ENCODE results near the gene PLEKHA8. TPM values are rescaled to one million over a fixed set of nuclear protein-coding genes. Genes with fewer than 3 reads are reported as not detected.
A peak's percentile ranks its signal among the peaks of the same experiment; 100 is the strongest.

PLEKHA8 gene
- total RNA-seq, 1 donor: 13.8 TPM

DNA sequence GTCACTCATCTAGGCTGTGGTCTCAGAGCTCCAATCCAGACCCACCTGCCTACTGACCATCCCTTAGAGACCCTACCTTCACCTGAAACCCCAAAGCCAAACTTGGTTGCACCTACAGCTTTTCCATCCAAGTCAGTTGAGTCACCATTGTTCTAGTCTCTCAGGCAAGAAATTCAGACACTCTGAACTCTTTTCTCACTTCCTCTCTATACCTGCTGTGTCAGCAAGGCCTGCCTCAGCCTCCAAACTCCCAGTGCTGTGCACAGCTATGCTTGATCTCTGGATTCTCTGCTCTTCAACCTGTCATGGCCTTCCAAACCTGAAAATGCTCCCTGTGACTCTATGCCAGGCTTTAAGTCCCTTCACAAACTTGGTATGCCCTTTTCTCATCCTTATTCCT is 59.2 kb downstream of the PLEKHA8 start:
- Histone ChIP-seq H4K20me1 (ENCODE audit: insufficient read depth, low read length) (no peaks in the 10 kb centered on the region), H2AFZ (ENCODE audit: low read length) (no peak overlapping the region), H3K9me3 (ENCODE audit: low read depth, low read length) (no peaks in the 10 kb centered on the region), H3K4me2 (ENCODE audit: insufficient read depth, low read length) (no peak overlapping the region), H3K27ac (ENCODE audit: low read depth, low read length) (no peak overlapping the region), H3K27me3 (ENCODE audit: insufficient read depth, low read length) (no peaks in the 10 kb centered on the region), H3K36me3 (ENCODE audit: insufficient read depth, low read length) (no peaks in the 10 kb centered on the region), H3K4me1 (ENCODE audit: insufficient read depth, low read length) (peaks cover 14% of the 10 kb centered on the region), H3K4me3 (ENCODE audit: insufficient read depth, low read length) (no peak overlapping the region), H3K79me2 (ENCODE audit: insufficient read depth, low read length) (no peaks in the 10 kb centered on the region)
- no peak for DNase-seq (ENCODE audit: insufficient read length, low spot score, missing footprints)
- TF ChIP-seq CTCF (IDR thresholded peaks at IDR 0.05; ENCODE audit: extremely low read depth, low read depth, low read length): no peak

DNA sequence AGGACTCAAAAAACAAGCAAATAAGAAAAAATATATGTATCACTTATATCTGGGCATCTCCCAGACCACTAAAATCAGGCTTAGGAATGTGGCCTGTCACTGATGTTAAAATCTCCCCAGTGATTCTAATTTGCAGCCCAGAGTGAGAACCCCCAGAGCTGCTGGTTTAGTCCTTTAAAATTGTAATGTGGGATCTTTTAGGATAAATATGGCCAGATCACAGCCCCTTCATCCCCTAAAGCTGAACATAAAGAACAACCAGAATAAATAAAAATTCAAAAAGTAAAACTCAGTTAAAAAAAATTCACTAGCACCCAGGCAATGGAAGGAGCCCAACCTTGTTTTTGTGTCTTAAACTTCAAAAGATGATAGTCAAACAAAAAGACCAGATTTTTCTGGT is 60.1 kb downstream of the PLEKHA8 start:
- Histone ChIP-seq H3K36me3 (ENCODE audit: insufficient read depth, low read length) (no peaks in the 10 kb centered on the region), H3K27ac (ENCODE audit: low read depth, low read length) (no peak overlapping the region), H2AFZ (ENCODE audit: low read length) (no peak overlapping the region), H3K4me1 (ENCODE audit: insufficient read depth, low read length) (peaks cover 21% of the 10 kb centered on the region), H3K4me2 (ENCODE audit: insufficient read depth, low read length) (no peak overlapping the region), H3K79me2 (ENCODE audit: insufficient read depth, low read length) (no peaks in the 10 kb centered on the region), H3K4me3 (ENCODE audit: insufficient read depth, low read length) (no peak overlapping the region), H4K20me1 (ENCODE audit: insufficient read depth, low read length) (no peaks in the 10 kb centered on the region), H3K27me3 (ENCODE audit: insufficient read depth, low read length) (no peaks in the 10 kb centered on the region), H3K9me3 (ENCODE audit: low read depth, low read length) (no peaks in the 10 kb centered on the region)
- no peak for TF ChIP-seq CTCF (IDR thresholded peaks at IDR 0.05; ENCODE audit: extremely low read depth, low read depth, low read length)
- no peak for DNase-seq (ENCODE audit: insufficient read length, low spot score, missing footprints)

- Histone ChIP-seq H3K36me3 (ENCODE audit: insufficient read depth, low read length) (no peaks in the 10 kb centered on the region), H3K9me3 (ENCODE audit: low read depth, low read length) (no peaks in the 10 kb centered on the region), H3K4me3 (ENCODE audit: insufficient read depth, low read length) (no peak overlapping the region), H3K4me1 (ENCODE audit: insufficient read depth, low read length) (peaks cover 23% of the 10 kb centered on the region), H2AFZ (ENCODE audit: low read length) (no peak overlapping the region), H3K27me3 (ENCODE audit: insufficient read depth, low read length) (no peaks in the 10 kb centered on the region), H3K4me2 (ENCODE audit: insufficient read depth, low read length) (no peak overlapping the region), H3K27ac (ENCODE audit: low read depth, low read length) (no peak overlapping the region), H4K20me1 (ENCODE audit: insufficient read depth, low read length) (no peaks in the 10 kb centered on the region), H3K79me2 (ENCODE audit: insufficient read depth, low read length) (no peaks in the 10 kb centered on the region)
- TF ChIP-seq CTCF (IDR thresholded peaks at IDR 0.05; ENCODE audit: extremely low read depth, low read depth, low read length): no peak
- DNase-seq (ENCODE audit: insufficient read length, low spot score, missing footprints): no peak
Observed at GRCh38 chr7:30090111-30090510, 61.9 kb downstream of the PLEKHA8 start.

DNA sequence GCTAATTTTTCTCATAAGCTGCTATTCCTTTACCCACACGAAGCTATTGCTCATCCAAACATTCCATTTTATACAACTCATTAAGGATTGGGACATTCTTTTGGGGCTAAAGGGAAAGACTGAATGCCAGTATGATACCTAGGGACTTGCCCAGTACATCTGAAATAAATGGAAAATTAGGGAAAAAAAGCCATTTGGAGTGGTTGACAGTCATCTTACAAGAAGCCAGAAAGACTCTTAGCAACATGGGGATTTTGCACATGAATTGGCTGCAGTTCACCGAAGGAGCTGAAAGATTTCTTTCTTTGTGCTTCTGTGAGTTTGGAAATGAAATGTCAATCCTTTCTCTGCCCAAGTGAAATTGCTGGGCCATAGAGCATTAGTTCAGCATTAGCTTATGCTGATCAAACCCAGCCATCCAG is 63.3 kb downstream of the PLEKHA8 start:
- peak overlapping the region; percentile 71 for H3K27ac ChIP-seq (ENCODE audit: low read depth, low read length)
- H3K4me2 ChIP-seq (ENCODE audit: insufficient read depth, low read length): peak overlapping the region; percentile 57
- H3K36me3 ChIP-seq (ENCODE audit: insufficient read depth, low read length): no peaks in the 10 kb centered on the region
- H3K4me3 ChIP-seq (ENCODE audit: insufficient read depth, low read length): no peak overlapping the region
- no peaks in the 10 kb centered on the region for H3K9me3 ChIP-seq (ENCODE audit: low read depth, low read length)
- peak overlapping the region; percentile 8 for H2AFZ ChIP-seq (ENCODE audit: low read length)
- no peaks in the 10 kb centered on the region for H3K27me3 ChIP-seq (ENCODE audit: insufficient read depth, low read length)
- peak; percentile 89 for DNase-seq (ENCODE audit: insufficient read length, low spot score, missing footprints)
- no peaks in the 10 kb centered on the region for H3K79me2 ChIP-seq (ENCODE audit: insufficient read depth, low read length)
- no peaks in the 10 kb centered on the region for H4K20me1 ChIP-seq (ENCODE audit: insufficient read depth, low read length)
- peaks cover 23% of the 10 kb centered on the region for H3K4me1 ChIP-seq (ENCODE audit: insufficient read depth, low read length)
- TF ChIP-seq CTCF (IDR thresholded peaks at IDR 0.05; ENCODE audit: extremely low read depth, low read depth, low read length): no peak

All from osteoblast (primary cell).